ENCODE results near the gene SFXN4.
"Not testable (repeated sequence)": the region's sequence is repeated elsewhere in the genome, so short reads cannot be mapped to it uniquely, and the experiment has no call there.

SFXN4 gene

GRCh38 chr10:119159332-119159731 is 6.2 kb downstream of the SFXN4 start:
- no peak for TF ChIP-seq CTCF (IDR thresholded peaks at IDR 0.05; ENCODE audit: low read length, missing control alignments)
- H3K4me3 ChIP-seq (replicated peaks; ENCODE audit: low read depth, low read length), result no peak overlapping the region
- DNase-seq (ENCODE audit: low read depth), result no peak

- no peak for TF ChIP-seq CTCF (IDR thresholded peaks at IDR 0.05; ENCODE audit: low read length, missing control alignments)
- no peak overlapping the region for H3K4me3 ChIP-seq (replicated peaks; ENCODE audit: low read depth, low read length)
- no peak for DNase-seq (ENCODE audit: low read depth)
These were observed 11.9 kb downstream of the SFXN4 start for GRCh38 chr10:119153661-119154060.

- no peak overlapping the region for H3K4me3 ChIP-seq (replicated peaks; ENCODE audit: low read depth, low read length)
- TF ChIP-seq CTCF (IDR thresholded peaks at IDR 0.05; ENCODE audit: low read length, missing control alignments), result no peak
- DNase-seq (ENCODE audit: low read depth), result no peak
These were observed 12.5 kb downstream of the SFXN4 start for GRCh38 chr10:119153041-119153440.

GRCh38 chr10:119151601-119152000 is 13.9 kb downstream of the SFXN4 start:
- not testable (repeated sequence) for DNase-seq (ENCODE audit: low read depth); H3K4me3 ChIP-seq (replicated peaks; ENCODE audit: low read depth, low read length)

- peak; percentile 14 for TF ChIP-seq CTCF (IDR thresholded peaks at IDR 0.05; ENCODE audit: low read length, missing control alignments)
- no peak overlapping the region for H3K4me3 ChIP-seq (replicated peaks; ENCODE audit: low read depth, low read length)
- no peak for DNase-seq (ENCODE audit: low read depth)
These were observed 15.8 kb downstream of the SFXN4 start for GRCh38 chr10:119149729-119150128.

GRCh38 chr10:119149157-119149556 is 16.4 kb downstream of the SFXN4 start:
- DNase-seq (ENCODE audit: low read depth), result no peak
- TF ChIP-seq CTCF (IDR thresholded peaks at IDR 0.05; ENCODE audit: low read length, missing control alignments), result no peak
- no peak overlapping the region for H3K4me3 ChIP-seq (replicated peaks; ENCODE audit: low read depth, low read length)

- DNase-seq (ENCODE audit: low read depth), result no peak
- H3K4me3 ChIP-seq (replicated peaks; ENCODE audit: low read depth, low read length), result no peak overlapping the region
- TF ChIP-seq CTCF (IDR thresholded peaks at IDR 0.05; ENCODE audit: low read length, missing control alignments), result no peak
These were observed 21.9 kb downstream of the SFXN4 start for GRCh38 chr10:119143657-119144056.

Data from fibroblast of pulmonary artery (primary cell).